ENCODE results near the gene RIPOR3.

GRCh38 chr20:50537546-50538201 lies 153.7 kb downstream of the RIPOR3 start:
- TF ChIP-seq CTCF (IDR thresholded peaks at IDR 0.05) (no peak), ZFX (IDR thresholded peaks at IDR 0.05; ENCODE audit: borderline replicate concordance) (no peak)

All from 22Rv1 (cell line).